22Rv1 (cell line): Measurements from ENCODE around the gene CPZ.

Experiments used
- ZFX ChIP-seq: fragments of 450-650 bp; IDR thresholded peaks from 2 replicates; pipeline ENCODE4 v1.6.1; 2017; ENCODE audit warnings: antibody characterized with exemption, borderline replicate concordance
- TF ChIP-seq, protein P1 (sequence below): fragments of 450-650 bp; IDR thresholded peaks from 2 replicates; pipeline ENCODE4 v1.5.1; 2017; ENCODE audit warnings: mild to moderate bottlenecking

DNA sequence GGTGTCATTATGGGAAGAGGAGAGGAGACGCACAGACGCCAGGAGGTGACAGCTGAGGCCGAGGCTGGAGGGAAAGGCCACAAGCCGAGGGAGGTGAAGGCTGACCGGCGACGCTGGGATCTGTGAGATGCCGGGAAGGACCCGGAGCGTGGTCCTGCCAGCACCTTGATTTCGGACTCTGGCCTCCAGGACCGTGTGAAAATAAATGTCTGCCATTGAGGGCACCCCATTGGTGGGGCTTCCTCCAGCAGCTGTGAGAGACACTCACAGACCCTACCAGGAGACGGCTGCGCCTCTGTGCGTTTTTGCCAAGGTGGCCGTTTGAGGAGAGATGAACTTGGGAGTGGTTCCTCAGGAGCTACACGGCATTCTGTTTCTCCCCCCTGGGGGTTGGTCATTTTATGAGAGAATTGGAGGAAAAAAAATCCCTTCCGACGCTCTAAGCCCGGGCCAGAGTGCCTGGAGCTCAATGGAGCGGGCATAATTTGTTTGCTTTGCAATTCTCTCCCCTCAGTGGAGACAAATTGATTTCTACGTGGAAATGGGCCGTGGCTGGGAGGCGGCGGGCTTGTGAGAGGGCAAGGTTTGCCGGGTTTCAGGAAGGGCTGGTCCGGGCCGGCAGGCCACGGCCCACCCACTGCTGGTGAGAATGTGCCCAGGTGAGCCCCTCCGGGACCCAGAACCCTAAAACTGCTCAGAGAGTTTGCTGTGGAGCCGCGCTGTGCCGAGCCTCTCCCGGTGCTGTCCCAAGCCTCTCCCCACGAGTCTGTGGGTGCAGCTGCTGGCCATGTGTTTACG, 53.9 kb downstream of the CPZ start:
- TF ChIP-seq, protein P1, sequence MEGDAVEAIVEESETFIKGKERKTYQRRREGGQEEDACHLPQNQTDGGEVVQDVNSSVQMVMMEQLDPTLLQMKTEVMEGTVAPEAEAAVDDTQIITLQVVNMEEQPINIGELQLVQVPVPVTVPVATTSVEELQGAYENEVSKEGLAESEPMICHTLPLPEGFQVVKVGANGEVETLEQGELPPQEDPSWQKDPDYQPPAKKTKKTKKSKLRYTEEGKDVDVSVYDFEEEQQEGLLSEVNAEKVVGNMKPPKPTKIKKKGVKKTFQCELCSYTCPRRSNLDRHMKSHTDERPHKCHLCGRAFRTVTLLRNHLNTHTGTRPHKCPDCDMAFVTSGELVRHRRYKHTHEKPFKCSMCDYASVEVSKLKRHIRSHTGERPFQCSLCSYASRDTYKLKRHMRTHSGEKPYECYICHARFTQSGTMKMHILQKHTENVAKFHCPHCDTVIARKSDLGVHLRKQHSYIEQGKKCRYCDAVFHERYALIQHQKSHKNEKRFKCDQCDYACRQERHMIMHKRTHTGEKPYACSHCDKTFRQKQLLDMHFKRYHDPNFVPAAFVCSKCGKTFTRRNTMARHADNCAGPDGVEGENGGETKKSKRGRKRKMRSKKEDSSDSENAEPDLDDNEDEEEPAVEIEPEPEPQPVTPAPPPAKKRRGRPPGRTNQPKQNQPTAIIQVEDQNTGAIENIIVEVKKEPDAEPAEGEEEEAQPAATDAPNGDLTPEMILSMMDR: no peak
- no peak for TF ChIP-seq ZFX
